Neuronal stem cell (in vitro differentiated cells): ENCODE measurements around the gene CLDN25.
"Not testable (repeated sequence)": the region's sequence is repeated elsewhere in the genome, so short reads cannot be mapped to it uniquely, and the experiment has no call there.

Source experiments
- DNase-seq: peaks from one replicate; pipeline ENCODE4 v3.0.0-alpha.2; 2013; ENCODE audit warnings: low spot score
- H2AFZ ChIP-seq: one replicate; pipeline ENCODE4 v1.6.1; 2013; ENCODE audit warnings: mild to moderate bottlenecking, low read length, inconsistent platforms
- H2AK5ac ChIP-seq: 2 replicates; pipeline ENCODE4 v1.6.1; 2013; ENCODE audit warnings: low read depth, mild to moderate bottlenecking, inconsistent platforms, low read length, moderate library complexity, mixed read lengths
- H2BK120ac ChIP-seq: 2 replicates; pipeline ENCODE4 v1.6.1; 2013; ENCODE audit warnings: low read depth, mild to moderate bottlenecking, inconsistent platforms, low read length, moderate library complexity, mixed read lengths
- H2BK12ac ChIP-seq: one replicate; pipeline ENCODE4 v1.6.1; 2013; ENCODE audit warnings: low read length, inconsistent platforms
- H2BK15ac ChIP-seq: 2 replicates; pipeline ENCODE4 v1.6.1; 2013; ENCODE audit warnings: mild to moderate bottlenecking, low read length, inconsistent platforms, mixed read lengths
- H2BK5ac ChIP-seq: one replicate; pipeline ENCODE4 v1.6.1; 2013; ENCODE audit warnings: inconsistent platforms, mild to moderate bottlenecking, low read length, moderate library complexity
- H3K14ac ChIP-seq: one replicate; pipeline ENCODE4 v1.6.1; 2013; ENCODE audit warnings: low read length, inconsistent platforms
- H3K18ac ChIP-seq: 2 replicates; pipeline ENCODE4 v1.6.1; 2013; ENCODE audit warnings: low read length, inconsistent platforms
- H3K23ac ChIP-seq: 2 replicates; pipeline ENCODE4 v1.6.1; 2013; ENCODE audit warnings: low read depth, mild to moderate bottlenecking, mixed read lengths, low read length, inconsistent platforms; ENCODE audit not compliant: poor library complexity
- H3K27ac ChIP-seq: replicated peaks from 3 replicates; pipeline ENCODE4 v1.5.1; 2013; ENCODE audit warnings: low read length, inconsistent platforms
- H3K27me3 ChIP-seq, 3 experiments: 2 replicates each; pipeline ENCODE4 v1.6.1; 2013; ENCODE audit warnings: low read length in 3 of 3, mild to moderate bottlenecking in 2 of 3, inconsistent platforms in 1 of 3, low read depth in 1 of 3, mixed read lengths in 1 of 3, moderate library complexity in 1 of 3; ENCODE audit not compliant: control insufficient read depth in 3 of 3, insufficient read depth in 3 of 3
- H3K36me3 ChIP-seq, 2 donors: replicated peaks in 1 of 2; 2 replicates each; pipeline ENCODE4 v1.6.1; 2013; ENCODE audit warnings: low read length in 2 of 2; ENCODE audit not compliant: control insufficient read depth in 2 of 2, insufficient read depth in 2 of 2
- H3K4ac ChIP-seq: 2 replicates; pipeline ENCODE4 v1.6.1; 2013; ENCODE audit warnings: inconsistent platforms, mild to moderate bottlenecking, low read length, moderate library complexity
- H3K4me1 ChIP-seq, 2 donors: 1 replicate in 1 of 2; 2 replicates in 1 of 2; pipeline ENCODE4 v1.6.1; 2013; ENCODE audit warnings: low read length in 2 of 2, low read depth in 1 of 2; ENCODE audit not compliant: control insufficient read depth in 2 of 2, insufficient read depth in 1 of 2
- H3K4me2 ChIP-seq: one replicate; pipeline ENCODE4 v1.6.1; 2013; ENCODE audit warnings: mild to moderate bottlenecking, low read length, inconsistent platforms; ENCODE audit not compliant: insufficient read depth, poor library complexity, severe bottlenecking
- H3K4me3 ChIP-seq, 2 donors: 2 replicates each; pipeline ENCODE4 v1.5.1; 2013; ENCODE audit warnings: low read length in 2 of 2, mild to moderate bottlenecking in 2 of 2, inconsistent platforms in 1 of 2, moderate library complexity in 1 of 2
- H3K79me1 ChIP-seq: one replicate; pipeline ENCODE4 v1.6.1; 2013; ENCODE audit warnings: low read depth, mild to moderate bottlenecking, inconsistent platforms, low read length, moderate library complexity
- H3K9ac ChIP-seq: one replicate; pipeline ENCODE4 v1.6.1; 2013; ENCODE audit warnings: mild to moderate bottlenecking, low read depth, low read length, inconsistent platforms; ENCODE audit not compliant: poor library complexity
- H3K9me3 ChIP-seq, 2 donors: replicated peaks in 1 of 2; 2 replicates each; pipeline versions ENCODE3 to v1.6.1; 2013; ENCODE audit warnings: low read length in 2 of 2, mild to moderate bottlenecking in 2 of 2, inconsistent platforms in 1 of 2, low read depth in 1 of 2, mixed read lengths in 1 of 2, moderate library complexity in 1 of 2; ENCODE audit not compliant: control insufficient read depth in 2 of 2, insufficient read depth in 1 of 2
- H4K8ac ChIP-seq: one replicate; pipeline ENCODE4 v1.6.1; 2013; ENCODE audit warnings: low read depth, mild to moderate bottlenecking, inconsistent platforms, low read length, moderate library complexity
- H4K91ac ChIP-seq: one replicate; pipeline ENCODE4 v1.6.1; 2013; ENCODE audit warnings: low read length, low read depth, mild to moderate bottlenecking, inconsistent platforms; ENCODE audit not compliant: poor library complexity
- WGBS, 2 donors: extraction: QIAGEN DNeasy Blood & Tissue Kit; methylation state at CpG; one replicate each; pipeline ENCODE4 v1.1.7; 2013; ENCODE audit warnings: missing lambda C conversion rate in 2 of 2, mixed read lengths in 1 of 2; ENCODE audit not compliant: insufficient read length in 2 of 2, insufficient replicate concordance in 1 of 2; ENCODE audit errors: extremely low coverage in 2 of 2; 5-methylcytosine and 5-hydroxymethylcytosine counted together

The CLDN25 gene

DNA sequence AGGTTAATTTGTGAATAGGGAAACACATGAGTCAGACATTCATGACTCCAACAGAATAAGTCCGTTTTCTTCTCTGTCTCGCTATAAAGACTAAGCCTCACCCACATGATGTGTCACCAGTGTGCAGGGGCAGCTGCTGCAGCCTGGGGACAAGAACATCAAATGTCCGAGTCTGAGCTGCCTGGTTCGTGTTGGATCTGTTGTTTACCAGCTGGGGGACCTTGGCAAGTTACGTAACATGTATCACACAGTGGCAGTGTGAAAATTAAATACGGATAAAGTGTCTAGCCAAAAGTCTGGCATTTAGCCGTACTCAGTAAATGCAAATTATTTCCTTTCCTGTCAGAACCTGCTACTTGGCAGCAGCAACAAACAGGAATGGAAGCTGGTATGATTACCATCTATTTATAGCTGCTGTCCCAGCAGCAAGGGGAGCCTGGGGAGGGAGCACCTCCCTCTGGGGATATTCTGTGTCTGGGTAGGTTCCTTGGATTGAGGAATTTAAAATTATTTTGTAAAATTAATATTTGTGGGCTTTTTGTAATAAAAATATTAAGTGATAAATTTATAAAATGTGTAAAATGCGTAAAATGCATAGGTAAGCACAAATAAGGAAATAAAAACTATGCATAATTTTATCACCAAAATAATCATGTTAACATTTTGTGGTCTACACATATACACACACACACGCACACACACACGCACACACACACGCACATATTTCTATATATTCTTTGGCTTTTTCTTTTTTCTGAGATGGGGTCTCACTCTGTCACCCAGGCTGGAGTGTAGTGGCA lies 1.3 kb upstream of the CLDN25 start:
- Histone ChIP-seq H3K79me1 (peaks cover 1% of the 10 kb centered on the region), H3K4me1 (peaks cover 0 to 4% of the 10 kb centered on the region in 2 donors), H2AK5ac (no peak overlapping the region), H3K14ac (no peak overlapping the region), H3K4me2 (no peak overlapping the region), H2BK15ac (no peak overlapping the region), H3K27ac (no peak overlapping the region), H3K4ac (no peak overlapping the region), H3K27me3 (peaks cover 0 to 17% (median 0%) of the 10 kb centered on the region in 3 experiments), H4K8ac (no peak overlapping the region), H3K9me3 (no peaks in the 10 kb centered on the region), H2BK120ac (no peak overlapping the region), H3K36me3 (no peaks in the 10 kb centered on the region), H3K23ac (no peak overlapping the region), H3K4me3 (no peak overlapping the region), H3K18ac (no peak overlapping the region), H3K9ac (no peak overlapping the region), H2BK5ac (no peak overlapping the region), H4K91ac (no peak overlapping the region), H2AFZ (peak overlapping the region; percentile 81), H2BK12ac (no peak overlapping the region)
- 100% methylated on average over 1 of the region's 11 CpGs; no CpG with 5 or more reads in 1 of the 2 donors for WGBS, 2 donors
- DNase-seq, result no peak

DNA sequence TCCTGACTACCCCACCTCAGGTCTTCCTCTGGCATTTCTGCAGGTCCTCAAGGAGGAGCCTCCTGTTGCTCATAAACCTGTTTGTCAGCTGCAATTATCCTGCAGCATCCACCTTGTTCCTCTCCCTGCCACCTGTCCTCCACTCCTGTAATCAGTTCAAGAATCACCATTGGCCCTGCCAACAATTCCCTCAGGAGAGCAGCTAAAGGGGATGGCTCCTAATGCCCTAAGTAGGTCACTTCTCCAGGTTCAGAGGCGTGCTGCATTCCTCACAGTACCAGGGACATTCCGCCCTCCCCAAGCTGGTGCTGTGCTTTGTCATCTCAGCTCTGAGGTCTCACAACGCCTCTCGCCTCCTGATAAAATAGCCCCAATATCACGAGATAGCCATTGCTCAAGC lies 2.1 kb downstream of the CLDN25 start:
- Histone ChIP-seq H2BK15ac (no peak overlapping the region), H3K27ac (no peak overlapping the region)
- DNase-seq, result no peak

DNA sequence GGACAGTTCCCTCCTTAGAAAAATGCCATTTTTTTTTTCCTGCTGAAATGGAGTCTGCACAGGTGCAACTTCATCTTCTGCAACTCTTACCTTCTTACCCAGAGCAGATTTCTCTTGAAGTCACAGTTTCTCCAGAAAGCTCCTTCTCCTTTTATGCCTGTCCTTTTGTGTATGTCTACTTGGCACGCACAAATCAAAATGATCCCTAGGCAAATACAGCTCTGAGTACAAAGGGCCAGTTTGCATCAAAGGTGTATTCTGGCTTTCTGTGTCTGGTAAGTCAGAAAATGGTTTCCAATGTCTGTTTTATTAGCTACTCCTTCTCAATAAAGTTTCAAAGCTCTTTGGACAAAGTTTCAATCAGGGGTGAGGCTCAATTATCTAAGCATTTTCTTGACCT lies 2.5 kb downstream of the CLDN25 start:
- no peaks in the 10 kb centered on the region for H3K9me3 ChIP-seq
- no peaks in the 10 kb centered on the region for H3K79me1 ChIP-seq
- DNase-seq, result no peak
- no peaks in the 10 kb centered on the region for H3K36me3 ChIP-seq
- no peak overlapping the region for H3K9ac ChIP-seq
- no peak overlapping the region for H2AK5ac ChIP-seq
- H2BK15ac ChIP-seq, result no peak overlapping the region
- no peak overlapping the region for H3K4ac ChIP-seq
- H2AFZ ChIP-seq, result no peak overlapping the region
- peaks cover 0 to 4% of the 10 kb centered on the region in 2 donors for H3K4me1 ChIP-seq
- H2BK5ac ChIP-seq, result no peak overlapping the region
- no peak overlapping the region for H4K8ac ChIP-seq
- no peak overlapping the region for H3K18ac ChIP-seq
- no peak overlapping the region for H3K4me3 ChIP-seq
- H3K27ac ChIP-seq, result no peak overlapping the region
- no CpG with 5 or more reads among the region's 1 CpG for WGBS, 2 donors
- peaks cover 0 to 15% (median 0%) of the 10 kb centered on the region in 3 experiments for H3K27me3 ChIP-seq
- no peak overlapping the region for H4K91ac ChIP-seq
- H3K14ac ChIP-seq, result no peak overlapping the region
- H3K23ac ChIP-seq, result no peak overlapping the region
- H2BK120ac ChIP-seq, result no peak overlapping the region
- no peak overlapping the region for H2BK12ac ChIP-seq
- H3K4me2 ChIP-seq, result no peak overlapping the region

More for the DNA sequence above, 2.1 kb downstream of the CLDN25 start:
- H2BK120ac ChIP-seq, result no peak overlapping the region
- no peak overlapping the region for H3K4ac ChIP-seq
- H3K4me1 ChIP-seq, result peaks cover 0 to 4% of the 10 kb centered on the region in 2 donors
- H4K8ac ChIP-seq, result no peak overlapping the region
- H4K91ac ChIP-seq, result no peak overlapping the region
- H2AK5ac ChIP-seq, result no peak overlapping the region
- H3K9me3 ChIP-seq, result no peaks in the 10 kb centered on the region
- no peak overlapping the region for H2BK5ac ChIP-seq
- no peak overlapping the region for H2AFZ ChIP-seq
- no peak overlapping the region for H3K9ac ChIP-seq
- no peaks in the 10 kb centered on the region for H3K79me1 ChIP-seq
- H3K14ac ChIP-seq, result no peak overlapping the region
- no peak overlapping the region for H3K23ac ChIP-seq
- peaks cover 0 to 15% (median 0%) of the 10 kb centered on the region in 3 experiments for H3K27me3 ChIP-seq
- no peak overlapping the region for H3K4me2 ChIP-seq
- no peak overlapping the region for H2BK12ac ChIP-seq
- H3K4me3 ChIP-seq, result no peak overlapping the region
- no peak overlapping the region for H3K18ac ChIP-seq
- no CpG with 5 or more reads among the region's 5 CpGs for WGBS, 2 donors
- no peaks in the 10 kb centered on the region for H3K36me3 ChIP-seq

- not testable (repeated sequence) for H3K4me3 ChIP-seq, H2BK12ac ChIP-seq, H3K23ac ChIP-seq, H3K27ac ChIP-seq, H3K4ac ChIP-seq, DNase-seq, H3K27me3 ChIP-seq, H3K79me1 ChIP-seq, H2AK5ac ChIP-seq, H2BK15ac ChIP-seq, H3K9me3 ChIP-seq, H3K9ac ChIP-seq, H2AFZ ChIP-seq, H4K91ac ChIP-seq, H2BK120ac ChIP-seq, H3K4me2 ChIP-seq, H3K36me3 ChIP-seq, H3K4me1 ChIP-seq, H2BK5ac ChIP-seq, H3K18ac ChIP-seq
- Histone ChIP-seq H3K14ac (peak overlapping the region; percentile 21), H4K8ac (peak overlapping the region; percentile 65)
- no CpG with 5 or more reads among the region's 22 CpGs for WGBS, 2 donors
These were observed 9.4 kb downstream of the CLDN25 start for GRCh38 chr11:113789016-113789415.
